HepG2 (cell line): ENCODE data around the gene OTOP3. TPM values are rescaled to one million over a fixed set of nuclear protein-coding genes. Genes with fewer than 3 reads are reported as not detected.
A peak's percentile ranks its signal among the peaks of the same experiment; 100 is the strongest.

ENCODE experiments used
- ARNTL ChIP-seq: sonication (generic); formaldehyde crosslinking; IDR thresholded peaks from 2 replicates; pipeline ENCODE4 v1.4.0; 2020; ENCODE audit warnings: mild to moderate bottlenecking, missing genetic modification reagents
- BRD4 ChIP-seq: sonication (generic); formaldehyde crosslinking; IDR thresholded peaks from 2 replicates; pipeline ENCODE4 v1.4.0; 2020; ENCODE audit warnings: missing genetic modification reagents
- ERF ChIP-seq: IDR thresholded peaks from 2 replicates; pipeline ENCODE4 v1.6.1; 2018; ENCODE audit warnings: missing biosample characterization, missing genetic modification reagents
- GLI4 ChIP-seq: sonication (generic); formaldehyde crosslinking; IDR thresholded peaks from 2 replicates; pipeline ENCODE4 v1.5.1; 2020; ENCODE audit warnings: missing genetic modification reagents, mild to moderate bottlenecking, moderate library complexity, borderline replicate concordance
- HNRNPH1 ChIP-seq: fragments of 200-400 bp; formaldehyde crosslinking; optimal IDR thresholded peaks from 2 replicates; pipeline ENCODE3; 2017; ENCODE audit warnings: mild to moderate bottlenecking, low read depth, low read length
- PLRG1 ChIP-seq: fragments of 450-650 bp; conservative IDR thresholded peaks from 2 replicates; pipeline ENCODE4 v1.6.1; 2016
- RBFOX2 ChIP-seq: fragments of 200-400 bp; formaldehyde crosslinking; IDR thresholded peaks from 2 replicates; pipeline ENCODE4 v1.6.1; 2017; ENCODE audit warnings: low read depth, mild to moderate bottlenecking, low read length
- RNF2 ChIP-seq: fragments of 450-650 bp; conservative IDR thresholded peaks from 2 replicates; pipeline ENCODE4 v1.6.1; 2016; ENCODE audit warnings: low read depth
- ZBTB4 ChIP-seq: sonication (generic); formaldehyde crosslinking; IDR thresholded peaks from 2 replicates; pipeline ENCODE4 v1.4.0; 2020; ENCODE audit warnings: missing genetic modification reagents, mild to moderate bottlenecking, borderline replicate concordance
- ZNF12 ChIP-seq: sonication (generic); formaldehyde crosslinking; IDR thresholded peaks from 2 replicates; pipeline ENCODE4 v1.5.0; 2020; ENCODE audit warnings: missing genetic modification reagents
- ZNF142 ChIP-seq: sonication (generic); formaldehyde crosslinking; IDR thresholded peaks from 2 replicates; pipeline ENCODE4 v1.4.0; 2020; ENCODE audit warnings: missing genetic modification reagents
- ZNF232 ChIP-seq: sonication (generic); formaldehyde crosslinking; IDR thresholded peaks from 2 replicates; pipeline ENCODE4 v1.4.0; 2020; ENCODE audit warnings: missing genetic modification reagents, borderline replicate concordance
- ZNF335 ChIP-seq: sonication (generic); formaldehyde crosslinking; IDR thresholded peaks from 2 replicates; pipeline ENCODE4 v1.4.0; 2020; ENCODE audit warnings: missing genetic modification reagents
- ZNF382 ChIP-seq: sonication (generic); formaldehyde crosslinking; IDR thresholded peaks from 2 replicates; pipeline ENCODE4 v1.5.0; 2020; ENCODE audit warnings: missing genetic modification reagents, mild to moderate bottlenecking, borderline replicate concordance
- ZNF414 ChIP-seq: sonication (generic); formaldehyde crosslinking; IDR thresholded peaks from 2 replicates; pipeline ENCODE4 v1.5.0; 2020; ENCODE audit warnings: missing genetic modification reagents
- ZNF496 ChIP-seq: sonication (generic); formaldehyde crosslinking; IDR thresholded peaks from 2 replicates; pipeline ENCODE4 v1.8.1; 2023; ENCODE audit warnings: mild to moderate bottlenecking, moderate library complexity, missing genetic modification reagents; ENCODE audit not compliant: insufficient replicate concordance
- ZNF501 ChIP-seq: sonication (generic); formaldehyde crosslinking; IDR thresholded peaks from 2 replicates; pipeline ENCODE4 v1.5.1; 2020; ENCODE audit warnings: mild to moderate bottlenecking, moderate library complexity, missing genetic modification reagents
- ZNF510 ChIP-seq: sonication (generic); formaldehyde crosslinking; IDR thresholded peaks from 2 replicates; pipeline ENCODE4 v1.4.0; 2020; ENCODE audit warnings: low read depth, mild to moderate bottlenecking, missing genetic modification reagents
- ZNF546 ChIP-seq: sonication (generic); formaldehyde crosslinking; conservative IDR thresholded peaks from 2 replicates; pipeline ENCODE4 v1.8.1; 2023; ENCODE audit warnings: mild to moderate bottlenecking, missing genetic modification reagents
- ZNF737 ChIP-seq: sonication (generic); formaldehyde crosslinking; IDR thresholded peaks from 2 replicates; pipeline ENCODE4 v1.5.0; 2020; ENCODE audit warnings: missing genetic modification reagents, mild to moderate bottlenecking, borderline replicate concordance
- polyA plus RNA-seq, 8 experiments: library from polyadenylated mRNA; depleted of rRNA in 3 of 8; stranded (reverse) in 7 of 8; unstranded in 1 of 8; fragments of >200 nt; fragmentation: Illumina TruSeq in 4 of 8; extraction: Trizol in 4 of 8; gene quantifications; 2 replicates each; pipeline versions ENCODE4 v1.2.1 to v1.2.3, GENCODE V29; 2011 to 2016; ENCODE audit warnings: low read depth in 4 of 8, missing spikeins in 1 of 8, mixed read lengths in 1 of 8; ENCODE audit not compliant: insufficient read depth in 1 of 8
- total RNA-seq, 5 experiments: library from RNA; depleted of rRNA; stranded (reverse); fragments of >200 nt; fragmentation: Illumina TruSeq; extraction: Trizol; gene quantifications; 2 replicates each; pipeline ENCODE4 v1.2.3, GENCODE V29; 2016; ENCODE audit warnings: low read depth in 1 of 5

The OTOP3 gene
- total and polyA plus RNA-seq, 2 of the 13 experiments (the other 11 are each of a cell fraction or from before 2014, with no cell fraction given): not detected

- 0 out of 2 replicates have a peak, but pooled peaks have one; percentile 50 for TF ChIP-seq ZNF142
- no peak; the same call in 1 of the 2 replicates for TF ChIP-seq ZNF546 (CRISPR knock-in tag)
- TF ChIP-seq ZNF414: peak; percentile 66
- no peak for TF ChIP-seq GLI4 (CRISPR knock-in tag)
- 0 out of 2 replicates have a peak, but pooled peaks have one; percentile 30 for TF ChIP-seq RBFOX2
- TF ChIP-seq ZBTB4 (CRISPR knock-in tag): no peak
- TF ChIP-seq PLRG1: no peak
- no peak for TF ChIP-seq ZNF501
- TF ChIP-seq ZNF737 (CRISPR knock-in tag): no peak
- no peak for TF ChIP-seq HNRNPH1
- 0 out of 2 replicates have a peak, but pooled peaks have one; percentile 15 for TF ChIP-seq ARNTL
- no peak for TF ChIP-seq ZNF510 (CRISPR knock-in tag)
- TF ChIP-seq ZNF496 (CRISPR knock-in tag): no peak
- no peak for TF ChIP-seq ZNF12 (CRISPR knock-in tag)
- TF ChIP-seq ERF: no peak
- 0 out of 2 replicates have a peak, but pooled peaks have one; percentile 67 for TF ChIP-seq ZNF232 (CRISPR knock-in tag)
- no peak for TF ChIP-seq RNF2
- TF ChIP-seq ZNF382 (CRISPR knock-in tag): no peak
- TF ChIP-seq ZNF335 (CRISPR knock-in tag): no peak; the same call in 1 of the 2 replicates
- TF ChIP-seq BRD4 (CRISPR knock-in tag): no peak
These were observed 36.6 kb downstream of the OTOP3 start, which contains the start of gene HID1 (continued) for GRCh38 chr17:74972107-74972972.
